Myocyte (in vitro differentiated cells): ENCODE measurements around the gene PLPPR3. TPM values are rescaled to one million over a fixed set of nuclear protein-coding genes. Genes with fewer than 3 reads are reported as not detected.
A peak's percentile ranks its signal among the peaks of the same experiment; 100 is the strongest.

Experiments
- DNase-seq: peaks from one replicate; pipeline ENCODE4 v3.0.0-alpha.2; 2012; ENCODE audit warnings: low read depth
- total RNA-seq: library from RNA; depleted of rRNA; stranded (reverse); fragments of >200 nt; gene quantifications from 2 replicates; pipeline ENCODE4 v1.2.3, GENCODE V29; 2014

Gene PLPPR3
- total RNA-seq, 1 donor from 2014 or later: 0.16 TPM

GRCh38 chr19:810077-810855 is 11.5 kb downstream of the PLPPR3 start:
- no peak for DNase-seq

GRCh38 chr19:808423-808775 is 13.4 kb downstream of the PLPPR3 start:
- DNase-seq: no peak

- DNase-seq: no peak
These were observed 13.9 kb downstream of the PLPPR3 start for GRCh38 chr19:807627-808422.

- no peak for DNase-seq
These were observed 14.8 kb downstream of the PLPPR3 start for GRCh38 chr19:806815-807421.

- DNase-seq: no peak
These were observed 15.9 kb downstream of the PLPPR3 start for GRCh38 chr19:805600-806550.

GRCh38 chr19:805166-805551 is 16.6 kb downstream of the PLPPR3 start:
- DNase-seq: no peak

- no peak for DNase-seq
These were observed 17.2 kb downstream of the PLPPR3 start for GRCh38 chr19:804419-805165.

- no peak for DNase-seq
These were observed 17.9 kb downstream of the PLPPR3 start for GRCh38 chr19:803686-804418.

GRCh38 chr19:803099-803561 is 18.6 kb downstream of the PLPPR3 start:
- no peak for DNase-seq

- no peak for DNase-seq
These were observed 19.2 kb downstream of the PLPPR3 start for GRCh38 chr19:802498-803098.

GRCh38 chr19:801861-802497 is 19.8 kb downstream of the PLPPR3 start:
- DNase-seq: peak; percentile 91

- DNase-seq: peak; percentile 92
These were observed 20.5 kb downstream of the PLPPR3 start for GRCh38 chr19:801030-801860.

- DNase-seq: peak; percentile 29
These were observed 21.3 kb downstream of the PLPPR3 start for GRCh38 chr19:800360-801029.

GRCh38 chr19:799076-799881 is 22.5 kb downstream of the PLPPR3 start:
- DNase-seq: peak; percentile 77

GRCh38 chr19:798415-799075 is 23.2 kb downstream of the PLPPR3 start:
- no peak for DNase-seq
